Colon (tissue), 2 donors: ENCODE measurements around the gene PARVG.

ENCODE experiments used
- FAIRE-seq: peaks from 2 replicates; lab custom pipeline; 2012; peaks lifted over from hg19 to GRCh38; lab: Jason Lieb, UNC
- donor health status: control.
- donor health status: control.

Gene PARVG

DNA sequence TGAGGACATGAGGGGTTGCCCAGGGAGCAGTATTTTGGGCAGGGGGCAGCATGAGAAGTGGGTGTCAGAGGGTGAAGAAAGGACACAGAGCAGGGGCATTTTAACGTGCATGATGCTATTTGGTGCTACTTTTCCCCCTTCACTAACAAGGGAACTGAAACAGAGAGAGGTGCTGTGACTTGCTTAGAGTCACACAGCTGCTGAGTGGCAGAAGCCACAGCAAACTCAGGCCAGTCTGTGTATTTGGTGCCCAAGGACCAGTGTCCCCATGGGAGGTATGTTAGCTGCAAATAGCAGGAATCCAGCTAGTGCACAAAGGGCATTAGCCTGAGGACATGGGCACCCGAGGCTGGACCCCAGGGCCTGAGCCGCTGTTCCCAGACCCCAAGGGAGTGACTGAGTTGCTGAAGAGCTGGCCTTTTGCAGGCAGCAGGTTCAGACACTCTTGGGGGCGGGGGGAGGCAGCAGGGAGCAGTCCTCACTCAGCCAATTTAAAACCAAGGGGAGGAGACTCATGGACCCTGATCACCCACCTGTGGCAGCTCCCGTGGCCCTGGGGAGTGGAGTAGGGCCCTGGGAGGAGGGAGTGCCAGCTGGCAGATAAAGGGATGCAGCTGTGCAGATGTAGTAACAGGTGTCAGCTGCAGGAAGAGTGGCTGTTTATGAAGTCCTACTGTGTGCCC lies 14.6 kb downstream of the PARVG start:
- no peak for FAIRE-seq

DNA sequence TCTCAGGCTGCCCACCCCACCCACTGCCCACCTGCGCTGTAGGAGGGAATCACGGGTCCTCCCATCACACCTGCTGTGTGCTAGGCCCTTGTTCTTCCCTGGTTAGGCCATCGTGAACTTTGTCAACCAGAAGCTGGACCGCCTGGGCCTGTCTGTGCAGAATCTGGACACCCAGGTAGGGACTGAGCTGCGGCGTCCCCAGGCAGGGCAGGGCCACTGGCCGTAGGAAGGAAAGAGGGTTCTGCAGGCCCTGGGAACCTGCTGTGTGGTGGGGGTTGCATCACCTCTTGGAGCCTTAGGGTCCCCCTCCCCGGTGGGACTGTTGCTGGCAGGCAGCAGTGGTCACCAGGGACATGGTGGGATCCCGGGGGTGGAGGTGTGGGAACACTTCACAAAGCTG lies 15.5 kb downstream of the PARVG start:
- FAIRE-seq = no peak

DNA sequence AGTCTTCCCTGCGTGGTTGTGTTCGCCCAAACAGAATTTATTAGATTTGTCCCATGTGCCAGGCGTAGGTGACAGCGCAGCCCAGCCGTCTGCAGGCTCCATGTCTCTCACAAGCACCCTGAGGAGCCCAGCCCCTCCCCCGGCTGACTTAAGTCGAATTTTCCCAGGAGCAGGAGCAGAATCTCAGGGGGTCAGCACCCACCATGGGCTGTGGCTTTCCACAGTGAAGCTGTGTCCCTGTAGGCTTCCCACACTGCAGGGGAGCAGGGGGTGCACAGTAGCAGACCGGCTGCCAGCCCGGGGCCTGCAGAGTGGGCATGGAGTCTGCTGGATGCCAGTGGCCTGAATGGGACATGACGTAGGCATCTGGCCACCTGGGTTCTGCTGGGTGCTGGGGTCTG lies 16.0 kb downstream of the PARVG start:
- no peak for FAIRE-seq

DNA sequence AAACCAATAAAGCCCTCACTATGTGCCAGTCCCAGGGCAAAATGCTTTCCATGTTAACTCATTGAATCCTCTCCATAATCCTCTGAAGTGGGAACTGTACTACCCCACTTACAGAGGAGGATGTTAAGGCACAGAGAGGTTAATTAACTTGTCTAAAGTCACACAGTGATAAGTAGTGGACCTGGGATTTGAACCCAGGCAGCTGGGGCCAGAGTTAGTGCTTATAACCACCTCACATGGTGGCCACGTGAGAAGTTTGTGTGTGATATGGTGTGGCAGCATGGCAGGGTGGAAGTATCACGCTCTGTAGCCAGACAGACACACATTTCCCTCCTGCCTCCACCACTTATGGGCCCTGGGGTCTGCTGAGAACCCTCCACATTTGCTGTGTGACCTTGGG lies 16.5 kb downstream of the PARVG start:
- FAIRE-seq = no peak

DNA sequence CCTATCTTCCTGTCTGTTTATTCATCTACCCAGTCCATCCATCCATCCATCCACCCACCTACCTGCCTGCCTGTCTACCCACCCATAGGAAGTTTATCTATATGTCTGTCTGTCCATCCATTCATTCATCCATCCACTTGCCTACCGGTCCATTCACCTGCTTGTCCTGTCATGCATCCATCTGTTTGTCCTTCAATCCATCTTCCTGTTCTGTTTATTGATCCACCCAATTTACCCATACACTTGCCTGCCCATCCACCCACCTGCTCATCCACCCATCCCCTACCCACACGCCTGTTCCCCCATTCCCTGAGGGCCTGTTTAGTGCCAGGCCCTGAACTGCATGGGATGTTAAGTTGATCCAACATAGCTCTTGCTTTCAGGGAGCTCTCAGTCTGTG lies 18.4 kb downstream of the PARVG start:
- no peak for FAIRE-seq

DNA sequence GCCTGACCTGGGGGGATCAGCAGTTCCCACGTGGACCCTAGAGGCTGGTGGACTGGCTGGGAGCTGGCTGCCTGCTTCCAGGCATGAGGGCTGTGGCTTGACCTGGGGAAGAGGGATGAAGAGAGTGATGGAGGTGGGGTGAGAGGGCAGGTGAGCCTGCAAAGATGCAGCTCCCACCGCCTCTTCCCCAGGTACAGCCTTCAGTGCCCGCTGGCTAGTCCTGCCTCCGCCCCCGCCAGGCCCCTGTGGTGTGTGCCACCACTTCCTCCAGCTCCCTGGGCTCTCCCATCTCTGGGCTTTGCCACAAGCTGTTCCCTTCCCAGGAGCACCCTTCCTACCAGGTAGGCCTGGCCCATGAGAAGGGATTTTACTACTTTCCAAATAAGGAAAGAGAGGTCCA lies 19.1 kb downstream of the PARVG start:
- FAIRE-seq = no peak

DNA sequence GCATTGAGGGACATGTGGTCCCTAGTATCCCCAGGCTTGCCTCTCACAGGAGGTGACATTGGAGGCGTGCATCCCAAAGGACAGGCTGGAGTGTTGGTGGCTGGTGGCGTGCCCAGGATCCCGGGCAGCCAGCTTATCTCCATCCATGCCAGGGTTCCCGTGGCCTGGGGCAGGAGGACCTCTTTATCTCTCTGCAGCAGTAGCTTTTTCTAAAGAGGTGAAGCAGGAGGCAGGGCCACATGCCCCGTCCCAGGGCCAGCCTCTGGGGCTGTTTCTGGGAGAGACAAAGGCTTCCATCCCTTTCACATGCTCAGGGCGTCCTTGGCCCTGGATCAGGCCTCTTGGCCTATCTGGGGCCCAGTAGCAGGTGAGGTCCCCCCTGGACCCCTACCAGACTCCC lies 19.7 kb downstream of the PARVG start:
- no peak for FAIRE-seq

DNA sequence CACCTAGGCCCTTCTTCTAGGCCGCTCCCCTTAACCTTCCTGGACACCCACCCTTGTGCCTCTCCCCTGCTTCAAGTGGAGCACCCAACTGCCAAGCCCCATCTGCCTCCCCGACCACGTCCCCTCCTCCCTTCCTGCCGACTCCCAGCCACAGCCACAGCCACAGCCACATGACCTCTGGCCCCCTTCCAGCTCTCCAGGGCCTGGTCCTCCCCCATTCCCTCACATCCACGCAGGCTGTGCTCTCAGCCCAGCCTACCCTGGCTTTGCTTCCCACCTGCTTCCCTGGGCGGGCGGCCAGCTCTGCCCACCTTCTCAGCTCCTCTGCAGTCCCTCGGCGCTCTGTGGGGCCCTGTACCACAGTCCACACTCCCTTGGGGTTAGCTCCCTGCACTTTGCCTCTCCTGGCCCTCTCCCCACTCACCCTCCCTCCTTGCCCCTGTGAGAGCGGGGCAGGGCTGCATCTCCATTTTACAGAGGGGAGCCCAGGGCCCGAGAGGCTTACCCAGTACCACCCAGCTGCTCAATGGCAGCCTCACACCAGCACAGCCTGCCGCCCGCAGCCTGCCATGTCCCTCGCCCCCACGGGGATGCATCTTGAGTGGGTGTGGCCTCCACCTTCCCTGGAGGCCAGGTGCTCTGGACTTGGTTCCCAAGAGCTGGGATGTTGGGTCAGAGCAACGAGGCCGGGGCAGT lies 20.3 kb downstream of the PARVG start:
- no peak for FAIRE-seq

DNA sequence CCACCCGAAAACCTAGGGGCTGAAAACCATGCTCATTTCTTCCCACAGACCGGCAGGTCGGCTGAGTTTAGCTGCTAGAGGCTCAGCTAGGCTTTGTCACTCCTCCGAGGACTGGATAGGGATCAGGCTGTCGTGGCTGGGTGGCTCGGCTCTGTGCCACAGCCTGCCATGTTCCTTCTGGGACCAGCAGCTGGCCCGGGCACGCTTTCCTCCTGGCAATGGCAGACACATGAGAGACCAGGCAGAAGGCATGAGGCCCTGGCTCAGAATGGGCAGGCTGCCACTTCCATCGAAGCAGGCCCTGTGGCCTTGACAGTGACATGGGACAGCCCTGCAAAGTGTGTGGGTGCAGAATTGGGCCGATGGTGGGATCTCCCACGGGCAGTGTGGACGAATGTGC lies 20.9 kb downstream of the PARVG start:
- no peak for FAIRE-seq

DNA sequence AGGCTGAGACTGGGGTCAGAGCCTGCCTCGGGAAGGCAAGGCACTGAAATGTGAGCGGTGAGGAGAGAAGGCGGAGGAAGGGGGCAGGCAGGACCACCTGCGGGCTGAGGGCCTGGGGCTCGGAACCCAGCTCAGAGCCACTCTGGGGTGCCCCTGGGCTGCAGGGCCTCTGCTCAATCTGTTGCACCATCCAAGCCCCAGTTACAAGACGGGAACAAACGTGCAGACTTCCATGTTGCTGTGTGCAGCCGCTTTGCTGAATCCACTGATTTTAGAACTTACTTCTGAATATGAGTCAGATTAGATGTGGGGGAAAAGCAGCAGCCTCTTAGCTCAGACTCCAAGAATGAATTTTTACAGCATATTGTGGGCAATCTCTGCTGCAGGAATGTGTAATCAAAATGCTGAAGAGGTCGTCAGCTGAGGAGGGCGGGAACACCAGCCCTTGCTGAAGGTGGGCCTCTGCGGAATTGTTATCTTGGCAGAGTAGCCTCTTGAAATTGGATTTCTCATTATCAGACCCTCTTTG lies 21.6 kb downstream of the PARVG start:
- FAIRE-seq = no peak

DNA sequence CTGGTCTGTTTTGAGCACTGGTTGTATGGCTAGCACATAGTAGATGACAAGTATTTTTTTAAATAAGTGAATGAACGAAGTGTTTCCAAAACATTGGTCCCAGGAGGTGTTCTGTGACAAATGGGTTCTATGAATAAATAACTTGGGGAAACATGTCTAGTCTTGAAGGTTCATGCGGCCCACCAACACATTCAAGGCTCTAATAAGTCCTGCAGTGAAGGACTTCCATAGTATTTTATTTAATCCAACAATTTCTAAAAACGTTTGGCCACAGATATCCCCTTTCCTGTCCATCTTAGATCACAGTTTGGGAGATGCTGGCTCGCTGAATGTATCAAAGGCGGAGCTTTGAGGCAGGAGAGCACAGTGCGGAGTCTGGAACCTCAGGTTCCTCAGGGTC lies 22.5 kb downstream of the PARVG start:
- FAIRE-seq = no peak

DNA sequence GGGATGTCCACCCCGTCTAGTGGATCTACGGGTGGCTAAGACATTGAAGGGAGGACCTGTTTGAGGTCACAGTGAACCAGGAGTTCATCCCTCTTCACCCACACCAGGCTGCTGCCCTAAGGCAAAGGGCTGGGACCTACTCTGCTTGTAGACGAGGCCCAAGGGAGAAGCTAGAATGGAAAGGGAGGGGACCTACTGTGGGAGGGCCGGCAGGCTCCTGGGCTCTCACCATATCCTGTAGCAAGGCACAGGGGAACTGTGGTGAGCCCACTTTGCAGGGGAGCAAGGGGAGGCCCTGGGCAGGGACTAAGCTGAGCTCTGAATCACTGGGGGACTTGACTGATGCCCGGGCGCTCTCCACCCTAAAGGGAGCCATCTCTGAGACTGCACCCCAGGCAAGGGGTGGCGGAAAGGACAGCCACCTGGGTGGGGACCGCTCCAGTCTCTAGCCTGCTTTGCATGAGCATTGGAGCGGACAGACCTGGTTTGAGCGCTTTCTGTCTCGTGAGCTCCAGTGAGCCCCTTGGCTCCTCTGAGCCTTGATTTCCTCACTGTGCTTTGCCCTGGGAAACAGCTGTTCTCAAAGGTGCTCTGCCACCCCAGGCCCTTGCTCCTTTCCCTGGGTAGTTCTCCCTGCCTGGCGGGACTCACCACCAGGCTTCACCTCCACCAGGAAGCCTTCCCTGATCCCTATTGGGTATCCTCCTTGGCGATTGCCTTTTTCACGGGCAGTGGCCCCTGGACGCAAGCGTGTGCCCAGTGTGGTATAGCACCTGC lies 24.2 kb downstream of the PARVG start:
- FAIRE-seq = no peak

DNA sequence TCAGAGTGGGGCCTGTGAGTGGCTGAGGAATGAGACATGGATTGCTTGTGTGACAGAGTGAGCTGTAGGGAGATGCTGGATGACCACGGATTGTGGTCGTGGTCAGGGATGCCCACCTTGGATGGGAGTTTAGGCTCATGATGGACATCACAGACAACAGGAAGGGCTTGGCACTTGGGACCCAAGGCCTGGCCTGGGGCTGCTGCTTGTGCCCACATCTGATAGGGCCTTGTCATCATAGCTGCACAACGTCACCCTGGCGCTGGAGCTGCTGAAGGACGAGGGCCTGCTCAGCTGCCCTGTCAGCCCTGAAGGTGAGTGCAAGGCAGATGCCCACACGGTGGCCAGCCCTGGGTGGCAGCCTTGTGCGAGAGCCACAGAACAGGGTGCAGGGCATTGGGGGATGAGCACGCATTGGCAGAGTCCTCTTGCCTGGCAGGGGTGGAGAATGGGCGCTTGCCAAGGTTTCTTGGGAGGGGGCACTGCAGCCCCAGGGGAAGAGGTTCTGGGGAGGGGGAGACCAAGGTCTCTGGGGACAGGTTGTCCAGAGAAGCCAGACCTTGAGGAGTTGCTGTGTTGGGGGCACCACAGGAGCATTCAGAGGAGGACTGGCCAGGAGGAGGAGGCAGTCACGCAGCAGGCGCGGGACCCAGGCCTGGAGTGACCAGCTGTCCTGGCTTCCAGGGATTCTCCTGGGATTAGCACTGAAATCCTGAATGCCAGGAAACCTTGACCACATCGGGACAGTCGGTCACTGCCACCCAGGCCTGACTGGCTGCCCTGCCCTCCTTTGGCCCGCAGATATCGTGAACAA lies 25.0 kb downstream of the PARVG start:
- FAIRE-seq = no peak

DNA sequence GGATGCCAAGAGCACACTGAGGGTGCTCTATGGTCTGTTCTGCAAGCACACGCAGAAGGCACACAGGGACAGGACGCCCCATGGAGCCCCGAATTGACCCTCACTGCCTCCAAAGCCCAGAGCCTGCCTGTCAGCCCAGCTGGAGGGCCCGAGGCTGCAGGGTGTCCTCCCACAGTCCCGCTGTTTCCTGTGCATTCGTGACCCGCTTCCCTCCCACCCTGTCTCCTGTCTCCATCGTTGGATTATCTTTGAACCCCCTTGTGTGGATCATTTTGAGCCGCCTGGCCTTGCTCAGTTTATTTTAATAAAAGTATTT lies 25.6 kb downstream of the PARVG start:
- FAIRE-seq = no peak

DNA sequence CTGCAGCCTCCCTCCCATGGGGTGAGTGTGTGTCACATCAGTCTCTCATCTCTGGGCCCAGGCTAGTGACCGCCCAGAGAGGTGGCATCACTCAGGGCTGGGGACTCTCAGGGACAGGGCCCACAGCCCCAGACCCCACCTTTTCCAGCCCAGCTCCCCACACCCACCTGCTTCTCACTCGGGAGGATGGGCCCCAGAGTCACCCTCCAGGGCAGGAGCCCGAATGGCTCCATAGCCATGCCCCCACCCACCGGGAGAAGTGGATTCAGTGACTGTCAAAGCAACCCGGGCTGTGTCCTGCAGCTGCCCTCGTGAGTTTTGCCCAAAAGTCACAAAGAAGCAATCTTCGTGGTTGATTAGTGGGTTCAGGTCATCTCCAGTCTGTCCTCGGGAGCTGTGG lies 26.0 kb downstream of the PARVG start:
- FAIRE-seq = no peak

DNA sequence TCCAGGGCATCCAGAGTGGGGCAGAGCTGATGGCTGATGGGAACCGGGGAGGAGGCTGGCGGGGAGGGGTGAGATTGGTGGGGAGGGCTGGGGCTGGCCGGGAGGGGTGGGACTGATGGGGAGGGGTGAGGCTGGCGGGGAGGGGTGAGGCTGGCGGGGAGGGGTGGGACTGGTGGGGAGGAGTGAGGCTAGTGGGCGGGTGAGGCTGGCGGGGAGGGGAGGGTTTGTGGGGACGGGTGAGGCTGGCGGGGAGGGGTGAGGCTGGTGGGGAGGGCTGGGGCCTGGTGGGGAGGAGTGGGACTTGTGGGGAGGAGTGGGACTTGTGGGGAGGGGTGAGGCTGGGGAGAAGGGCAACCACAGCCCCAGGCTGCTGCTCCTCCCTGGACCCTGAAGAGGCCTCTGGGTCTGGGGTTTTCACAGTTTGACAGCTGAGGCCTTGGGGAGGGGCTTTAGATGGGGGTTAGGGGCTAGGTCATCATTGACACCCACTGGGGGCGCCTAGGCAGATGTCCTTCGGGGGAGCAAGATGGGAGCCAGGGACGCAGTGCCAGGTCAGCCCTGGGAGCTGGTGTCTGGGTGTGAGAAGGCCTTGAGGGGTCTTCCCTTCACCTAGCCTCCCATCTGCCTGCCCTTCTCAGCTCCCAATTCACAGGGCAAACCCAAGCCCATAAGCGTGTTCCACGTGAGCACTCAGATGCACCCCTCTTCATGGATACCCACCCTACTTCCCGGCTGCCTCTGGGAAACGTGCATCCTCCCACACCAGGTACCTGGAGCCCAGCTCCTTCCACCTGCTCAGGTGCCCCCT lies 26.7 kb downstream of the PARVG start:
- no peak for FAIRE-seq

DNA sequence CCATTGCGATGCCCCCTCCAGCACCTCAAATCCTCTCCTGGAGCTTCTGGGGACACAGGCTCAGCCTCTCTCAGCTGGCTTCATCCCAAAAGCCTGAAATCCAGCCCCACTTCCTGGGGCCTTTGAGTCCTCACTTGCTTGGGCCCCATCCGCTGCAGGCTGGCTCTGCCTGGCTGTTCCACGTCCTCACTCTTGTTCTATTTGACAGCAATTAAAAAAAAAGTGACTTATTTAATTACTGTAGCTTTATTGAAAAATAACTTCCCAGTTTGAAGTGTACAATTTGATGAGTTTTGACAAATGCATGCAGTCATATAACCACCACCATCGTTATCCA lies 27.2 kb downstream of the PARVG start:
- FAIRE-seq = no peak

DNA sequence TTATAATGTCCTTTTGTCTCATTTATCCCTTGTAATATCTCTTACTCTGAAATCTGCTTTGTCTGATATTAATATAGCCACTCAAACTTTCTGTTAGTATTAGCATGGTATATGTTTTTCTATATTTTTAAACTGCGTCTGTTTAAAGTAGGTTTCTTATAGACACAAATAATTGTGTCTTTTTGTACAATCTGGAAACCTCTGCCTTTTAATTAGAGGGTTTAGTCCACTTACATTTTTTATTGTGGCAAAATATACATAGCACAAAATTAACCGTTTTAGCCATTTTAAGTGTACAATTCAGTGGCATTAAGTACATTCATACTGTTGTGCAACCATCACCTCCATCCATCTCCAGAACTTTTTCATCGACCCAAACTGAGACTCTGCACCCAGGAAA lies 28.6 kb downstream of the PARVG start:
- FAIRE-seq = no peak

DNA sequence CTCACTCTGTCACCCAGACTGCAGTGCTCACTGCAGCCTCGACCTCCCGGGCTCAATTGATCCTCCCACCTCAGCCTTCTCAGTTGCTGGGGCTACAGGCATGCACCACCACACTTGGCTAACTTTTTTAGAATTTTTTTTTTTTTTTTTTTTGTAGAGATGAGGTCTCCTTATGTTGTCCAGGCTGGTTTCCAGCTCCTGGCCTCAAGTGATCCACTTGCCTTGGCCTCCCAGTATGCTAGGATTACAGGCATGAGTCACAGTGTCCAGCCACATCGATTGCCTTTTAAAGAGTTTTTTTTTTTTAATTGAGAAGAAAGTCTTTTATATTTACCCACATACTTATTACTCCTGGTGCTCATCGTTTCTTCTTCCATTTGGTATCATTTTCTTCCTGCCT lies 30.0 kb downstream of the PARVG start:
- FAIRE-seq = no peak

DNA sequence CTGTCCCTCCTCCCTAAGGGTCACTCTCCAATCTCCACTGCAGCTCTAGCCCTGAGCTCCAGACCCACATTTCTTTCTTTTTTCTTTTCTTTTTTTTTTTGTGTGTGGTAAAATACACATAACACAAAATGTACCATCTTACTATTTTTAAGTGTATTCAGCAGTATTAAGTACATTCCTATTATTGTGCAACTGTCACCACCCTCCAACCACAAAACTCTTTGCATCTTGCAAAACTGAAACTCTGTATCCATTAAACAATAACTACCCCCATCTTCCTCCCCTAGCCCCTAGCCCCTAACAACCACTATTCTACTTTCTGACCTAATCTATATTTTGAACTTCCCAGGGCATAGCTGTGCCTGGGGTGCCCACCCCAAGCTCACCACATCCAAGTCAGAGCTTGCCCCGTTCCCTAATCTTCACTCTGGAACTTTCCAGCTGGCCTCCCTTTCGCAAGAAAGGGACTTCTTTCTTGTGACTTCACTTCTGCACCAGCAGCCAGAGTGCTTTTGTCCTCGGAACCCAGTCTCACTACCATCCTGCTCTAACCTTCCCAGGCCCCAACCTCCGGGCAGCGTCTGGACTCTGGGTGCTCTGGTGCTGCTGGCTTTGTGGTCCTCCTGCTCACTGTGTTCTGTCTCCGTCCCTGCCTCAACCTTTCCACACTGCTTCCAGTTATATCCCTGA lies 30.7 kb downstream of the PARVG start:
- no peak for FAIRE-seq
